ENCODE results near the gene ZNF550.

DNA sequence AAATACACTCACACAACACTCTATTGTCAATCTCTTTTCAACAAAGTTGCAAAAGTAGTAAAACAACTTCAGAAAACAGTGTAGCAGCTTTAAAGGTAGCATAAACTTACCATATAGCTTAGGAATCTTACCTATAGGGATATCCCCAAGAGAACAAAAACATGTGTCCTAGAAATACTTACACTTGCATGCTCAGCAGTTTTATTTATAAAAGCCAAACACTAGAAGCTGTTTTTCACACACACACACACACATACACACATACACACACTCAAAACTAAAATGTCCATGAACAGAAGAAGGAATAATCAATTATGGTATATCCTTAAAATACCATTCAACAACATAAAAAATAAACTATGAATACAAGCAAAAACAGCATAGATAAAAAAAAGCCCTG is 48.2 kb downstream of the ZNF550 start:
- TF ChIP-seq, protein P1, sequence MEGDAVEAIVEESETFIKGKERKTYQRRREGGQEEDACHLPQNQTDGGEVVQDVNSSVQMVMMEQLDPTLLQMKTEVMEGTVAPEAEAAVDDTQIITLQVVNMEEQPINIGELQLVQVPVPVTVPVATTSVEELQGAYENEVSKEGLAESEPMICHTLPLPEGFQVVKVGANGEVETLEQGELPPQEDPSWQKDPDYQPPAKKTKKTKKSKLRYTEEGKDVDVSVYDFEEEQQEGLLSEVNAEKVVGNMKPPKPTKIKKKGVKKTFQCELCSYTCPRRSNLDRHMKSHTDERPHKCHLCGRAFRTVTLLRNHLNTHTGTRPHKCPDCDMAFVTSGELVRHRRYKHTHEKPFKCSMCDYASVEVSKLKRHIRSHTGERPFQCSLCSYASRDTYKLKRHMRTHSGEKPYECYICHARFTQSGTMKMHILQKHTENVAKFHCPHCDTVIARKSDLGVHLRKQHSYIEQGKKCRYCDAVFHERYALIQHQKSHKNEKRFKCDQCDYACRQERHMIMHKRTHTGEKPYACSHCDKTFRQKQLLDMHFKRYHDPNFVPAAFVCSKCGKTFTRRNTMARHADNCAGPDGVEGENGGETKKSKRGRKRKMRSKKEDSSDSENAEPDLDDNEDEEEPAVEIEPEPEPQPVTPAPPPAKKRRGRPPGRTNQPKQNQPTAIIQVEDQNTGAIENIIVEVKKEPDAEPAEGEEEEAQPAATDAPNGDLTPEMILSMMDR (IDR thresholded peaks at IDR 0.05): no peak
- TF ChIP-seq POLR2A (IDR thresholded peaks at IDR 0.05) (no peak), EP300 (IDR thresholded peaks at IDR 0.05) (no peak)
